H1 (cell line): ENCODE measurements around the gene ING5. TPM values are rescaled to one million over a fixed set of nuclear protein-coding genes. Genes with fewer than 3 reads are reported as not detected.

Experiments used
- CTCF ChIA-PET: fragments of 300-600 bp; sonication (Branson Sonifier 250); formaldehyde crosslinking; loops from one replicate; lab custom pipeline; 2021; ENCODE audit not compliant: partially characterized antibody; lab: Charles Lee
- POLR2A ChIA-PET: fragments of 300-600 bp; sonication (Branson Sonifier 250); formaldehyde crosslinking; loops from one replicate; lab custom pipeline; 2021; ENCODE audit warnings: inconsistent platforms; ENCODE audit not compliant: partially characterized antibody; lab: Charles Lee
- DNase-seq, 2 experiments: peaks; one replicate each; pipeline versions ENCODE4 v3.0.0 to v3.0.0-alpha.2; 2010 to 2022; ENCODE audit warnings: low spot score in 2 of 2, low read depth in 1 of 2, mixed read lengths in 1 of 2
- FAIRE-seq: peaks from 2 replicates; lab custom pipeline; 2011; peaks lifted over from hg19 to GRCh38; lab: Jason Lieb, UNC
- H2AFZ ChIP-seq: 2 replicates; pipeline ENCODE4 v1.8.1; 2012; ENCODE audit warnings: low read length, inconsistent platforms
- H2AK5ac ChIP-seq: 2 replicates; pipeline ENCODE4 v1.6.1; 2013; ENCODE audit warnings: low read depth, low read length
- H2BK120ac ChIP-seq: replicated peaks from 2 replicates; pipeline ENCODE3; 2013; ENCODE audit warnings: low read depth, low read length, inconsistent platforms
- H2BK12ac ChIP-seq: 2 replicates; pipeline ENCODE4 v1.6.1; 2013; ENCODE audit warnings: low read depth, low read length
- H2BK15ac ChIP-seq: 2 replicates; pipeline ENCODE4 v1.6.1; 2013; ENCODE audit warnings: low read length
- H2BK20ac ChIP-seq: 2 replicates; pipeline ENCODE4 v1.6.1; 2013; ENCODE audit warnings: low read length
- H2BK5ac ChIP-seq: 2 replicates; pipeline ENCODE4 v1.6.1; 2013; ENCODE audit warnings: low read depth, low read length
- H3K14ac ChIP-seq: 2 replicates; pipeline ENCODE4 v1.6.1; 2013; ENCODE audit warnings: inconsistent platforms; ENCODE audit not compliant: insufficient read length
- H3K18ac ChIP-seq: 2 replicates; pipeline ENCODE4 v1.6.1; 2013; ENCODE audit warnings: low read length; ENCODE audit errors: extremely low read depth
- H3K23ac ChIP-seq: 2 replicates; pipeline ENCODE4 v1.6.1; 2013; ENCODE audit warnings: inconsistent platforms; ENCODE audit not compliant: insufficient read length
- H3K23me2 ChIP-seq: 2 replicates; pipeline ENCODE4 v1.6.1; 2013; ENCODE audit warnings: low read depth, low read length
- H3K27ac ChIP-seq: 2 replicates; pipeline ENCODE4 v1.6.1; 2011; ENCODE audit warnings: low read depth, low read length, inconsistent platforms
- H3K27me3 ChIP-seq, 4 experiments: replicated peaks in 1 of 4; 1 replicate in 1 of 4; 2 replicates in 3 of 4; pipeline versions ENCODE4 v1.6.1 to v1.8.1; 2011 to 2013; ENCODE audit warnings: low read length in 3 of 4, mild to moderate bottlenecking in 3 of 4, inconsistent platforms in 2 of 4, mixed read lengths in 2 of 4, moderate library complexity in 1 of 4; ENCODE audit not compliant: control insufficient read depth in 3 of 4, insufficient read depth in 3 of 4; ENCODE audit errors: extremely low read depth in 1 of 4
- H3K36me3 ChIP-seq, 4 experiments: 2 replicates each; pipeline versions ENCODE4 v1.6.1 to v1.8.1; 2011 to 2013; ENCODE audit warnings: mild to moderate bottlenecking in 4 of 4, low read length in 3 of 4, moderate library complexity in 2 of 4, control low read depth in 1 of 4, inconsistent platforms in 1 of 4; ENCODE audit not compliant: insufficient read depth in 4 of 4, control insufficient read depth in 2 of 4
- H3K4ac ChIP-seq: replicated peaks from 2 replicates; pipeline ENCODE3; 2013; ENCODE audit warnings: low read length, low read depth, mixed read lengths, inconsistent platforms; ENCODE audit not compliant: insufficient read length
- H3K4me1 ChIP-seq, 4 experiments: replicated peaks in 1 of 4; 1 replicate in 1 of 4; 2 replicates in 3 of 4; pipeline versions ENCODE4 v1.6.1 to v1.8.1; 2011 to 2013; ENCODE audit warnings: low read length in 3 of 4, inconsistent platforms in 2 of 4, mixed read lengths in 1 of 4; ENCODE audit not compliant: insufficient read depth in 4 of 4, control insufficient read depth in 3 of 4
- H3K4me2 ChIP-seq, 2 experiments: 2 replicates each; pipeline versions ENCODE4 v1.6.1 to v1.8.1; 2011 to 2013; ENCODE audit warnings: low read depth in 2 of 2, low read length in 2 of 2, control low read depth in 1 of 2, inconsistent platforms in 1 of 2, mild to moderate bottlenecking in 1 of 2; ENCODE audit not compliant: insufficient read depth in 1 of 2
- H3K4me3 ChIP-seq, 4 experiments: fragments of 200-600, 300-600 bp in 1 of 4; sonication (generic), shearing (Covaris generic), sonication (Bioruptor Twin) in 1 of 4; 2 replicates each; pipeline versions ENCODE4 v1.5.1 to v1.8.1; 2011 to 2016; ENCODE audit warnings: low read length in 4 of 4, low read depth in 3 of 4, control low read depth in 2 of 4, inconsistent platforms in 2 of 4, mild to moderate bottlenecking in 2 of 4, mixed read lengths in 1 of 4, moderate library complexity in 1 of 4; ENCODE audit not compliant: insufficient read depth in 2 of 4; ENCODE audit errors: extremely low read depth in 1 of 4
- H3K56ac ChIP-seq: replicated peaks from 2 replicates; pipeline ENCODE3; 2013; ENCODE audit warnings: low read depth, mild to moderate bottlenecking, mixed read lengths, low read length, inconsistent platforms; ENCODE audit not compliant: insufficient read length
- H3K79me1 ChIP-seq: 2 replicates; pipeline ENCODE4 v1.6.1; 2013; ENCODE audit warnings: low read depth, low read length, control low read depth
- H3K79me2 ChIP-seq, 2 experiments: 2 replicates each; pipeline versions ENCODE4 v1.6.1 to v1.8.1; 2012 to 2013; ENCODE audit warnings: low read length in 2 of 2, mild to moderate bottlenecking in 2 of 2, inconsistent platforms in 1 of 2; ENCODE audit not compliant: insufficient read depth in 2 of 2, control insufficient read depth in 1 of 2
- H3K9ac ChIP-seq, 4 experiments: replicated peaks in 1 of 4; 1 replicate in 1 of 4; 2 replicates in 3 of 4; pipeline versions ENCODE4 v1.6.1 to v1.8.1; 2011 to 2013; ENCODE audit warnings: low read depth in 3 of 4, low read length in 3 of 4, control low read depth in 2 of 4, mild to moderate bottlenecking in 2 of 4, moderate library complexity in 2 of 4, inconsistent platforms in 1 of 4; ENCODE audit errors: extremely low read depth in 1 of 4
- H3K9me3 ChIP-seq, 2 experiments: 2 replicates each; pipeline versions ENCODE4 v1.6.1 to v1.8.1; 2012 to 2013; ENCODE audit warnings: mild to moderate bottlenecking in 2 of 2, moderate library complexity in 2 of 2, control low read depth in 1 of 2, inconsistent platforms in 1 of 2, low read depth in 1 of 2, low read length in 1 of 2, mixed read lengths in 1 of 2; ENCODE audit not compliant: insufficient read depth in 2 of 2
- H4K20me1 ChIP-seq, 2 experiments: replicated peaks in 1 of 2; 2 replicates each; pipeline versions ENCODE3 to v1.8.1; 2011 to 2013; ENCODE audit warnings: inconsistent platforms in 2 of 2, low read length in 2 of 2, mild to moderate bottlenecking in 1 of 2; ENCODE audit not compliant: insufficient read depth in 2 of 2, control insufficient read depth in 1 of 2
- H4K5ac ChIP-seq: 2 replicates; pipeline ENCODE4 v1.6.1; 2013; ENCODE audit warnings: low read length, low read depth, mixed read lengths, inconsistent platforms; ENCODE audit not compliant: insufficient read length
- H4K8ac ChIP-seq: 2 replicates; pipeline ENCODE4 v1.8.0; 2013; ENCODE audit warnings: mild to moderate bottlenecking, moderate library complexity, low read length, inconsistent platforms; ENCODE audit not compliant: insufficient read depth; ENCODE audit errors: extremely low read depth
- H4K91ac ChIP-seq: replicated peaks from 2 replicates; pipeline ENCODE3; 2013; ENCODE audit warnings: low read length, mixed read lengths, inconsistent platforms; ENCODE audit not compliant: insufficient read length
- CEBPB ChIP-seq: IDR thresholded peaks from 2 replicates; pipeline ENCODE4 v1.6.1; 2012; ENCODE audit warnings: low read depth, low read length
- EGR1 ChIP-seq: IDR thresholded peaks from 2 replicates; pipeline ENCODE4 v1.6.1; 2011; ENCODE audit warnings: low read depth, low read length, borderline replicate concordance
- EZH2 ChIP-seq: fragments of 200-600 bp; sonication (generic); IDR thresholded peaks from 2 replicates; pipeline ENCODE4 v1.7.1; 2012; ENCODE audit warnings: low read depth, mild to moderate bottlenecking, moderate library complexity, low read length, inconsistent platforms; ENCODE audit not compliant: severe bottlenecking
- NANOG ChIP-seq: IDR thresholded peaks from 2 replicates; pipeline ENCODE4 v1.6.1; 2011; ENCODE audit warnings: low read length, low read depth, mild to moderate bottlenecking, inconsistent platforms; ENCODE audit not compliant: insufficient read depth, poor library complexity, severe bottlenecking
- RBBP5 ChIP-seq: IDR thresholded peaks from 2 replicates; pipeline ENCODE4 v1.7.1; 2012; ENCODE audit warnings: low read depth, mild to moderate bottlenecking, inconsistent platforms, low read length, moderate library complexity, borderline replicate concordance
- SIX5 ChIP-seq: IDR thresholded peaks from 2 replicates; pipeline ENCODE4 v1.6.1; 2011; ENCODE audit warnings: mild to moderate bottlenecking, low read depth, low read length
- TBP ChIP-seq: IDR thresholded peaks from 2 replicates; pipeline ENCODE4 v1.6.1; 2011; ENCODE audit warnings: low read depth, low read length, improper control_type of control experiment
- TCF12 ChIP-seq: IDR thresholded peaks from 2 replicates; pipeline ENCODE4 v1.6.1; 2011; ENCODE audit warnings: low read depth, mild to moderate bottlenecking, low read length
- WGBS, 2 experiments: shearing (Covaris generic) in 1 of 2; methylation state at CpG; one replicate each; pipeline versions ENCODE4 v1.1.6 to v1.1.7; 2013 to 2015; ENCODE audit warnings: low lambda C conversion rate in 2 of 2, mixed read lengths in 2 of 2, inconsistent platforms in 1 of 2, low coverage in 1 of 2, missing lambda C conversion rate in 1 of 2; ENCODE audit not compliant: insufficient replicate concordance in 2 of 2, insufficient coverage in 1 of 2, insufficient read length in 1 of 2; ENCODE audit errors: extremely low coverage in 1 of 2, missing lambda C conversion rate in 1 of 2; 5-methylcytosine and 5-hydroxymethylcytosine counted together
- polyA plus RNA-seq, 7 experiments: library from polyadenylated mRNA; depleted of rRNA in 3 of 7; stranded (reverse) in 5 of 7; unstranded in 2 of 7; fragments of >200 nt in 5 of 7; fragments of 200-250 nt in 2 of 7; gene quantifications; 1 replicate in 5 of 7; 2 replicates in 1 of 7; 4 replicates in 1 of 7; pipeline versions ENCODE4 v1.2.1 to v1.2.3, GENCODE V29; 2011 to 2013; ENCODE audit warnings: missing spikeins in 2 of 7, mixed read lengths in 2 of 7
- total RNA-seq: library from RNA; stranded (reverse); fragmentation: NEBNext Ultra II Directional; extraction: Animal tissue kit (Norgen Biotek cat#: 25700); gene quantifications from 2 replicates; pipeline ENCODE4 v1.2.1, GENCODE V29; 2021
- TF ChIP-seq, protein P1 (sequence below): IDR thresholded peaks from 2 replicates; pipeline ENCODE4 v1.6.1; 2012; ENCODE audit warnings: low read length, inconsistent platforms

The ING5 gene
- total and polyA plus RNA-seq, 2 of the 8 experiments (the other 6 are each of a cell fraction or from before 2014, with no cell fraction given): 41.5 to 47.4 TPM

- CTCF ChIA-PET: interaction anchor here (0.6 to 1.1 kb wide), 2 partner anchors 12 to 233 kb away, joined by 3 to 5 read pairs; no protein-coding TSS in a partner anchor
- no peak overlapping the region for H3K23ac ChIP-seq
- TF ChIP-seq TBP (no peak), EGR1 (no peak), TCF12 (no peak), NANOG (no peak), CEBPB (no peak), RBBP5 (no peak), SIX5 (no peak), EZH2 (no peak)
- TF ChIP-seq, protein P1, sequence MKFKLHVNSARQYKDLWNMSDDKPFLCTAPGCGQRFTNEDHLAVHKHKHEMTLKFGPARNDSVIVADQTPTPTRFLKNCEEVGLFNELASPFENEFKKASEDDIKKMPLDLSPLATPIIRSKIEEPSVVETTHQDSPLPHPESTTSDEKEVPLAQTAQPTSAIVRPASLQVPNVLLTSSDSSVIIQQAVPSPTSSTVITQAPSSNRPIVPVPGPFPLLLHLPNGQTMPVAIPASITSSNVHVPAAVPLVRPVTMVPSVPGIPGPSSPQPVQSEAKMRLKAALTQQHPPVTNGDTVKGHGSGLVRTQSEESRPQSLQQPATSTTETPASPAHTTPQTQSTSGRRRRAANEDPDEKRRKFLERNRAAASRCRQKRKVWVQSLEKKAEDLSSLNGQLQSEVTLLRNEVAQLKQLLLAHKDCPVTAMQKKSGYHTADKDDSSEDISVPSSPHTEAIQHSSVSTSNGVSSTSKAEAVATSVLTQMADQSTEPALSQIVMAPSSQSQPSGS: no peak
Measured at GRCh38 chr2:241775223-241776177, 73.7 kb downstream of the ING5 start.

More at GRCh38 chr2:241775223-241776177, 73.7 kb downstream of the ING5 start:
- Histone ChIP-seq H3K4ac (no peak overlapping the region), H3K18ac (peak overlapping the region; percentile 48; the same call in 1 of the 2 replicates), H2AFZ (no peak overlapping the region), H3K36me3 (no peaks in the 10 kb centered on the region), H3K79me1 (no peaks in the 10 kb centered on the region), H4K5ac (no peak overlapping the region), H4K20me1 (peaks cover 0 to 2% of the 10 kb centered on the region in 2 experiments), H3K9ac (no peak overlapping the region), H3K23me2 (no peaks in the 10 kb centered on the region), H2BK20ac (no peak overlapping the region), H3K14ac (no peak overlapping the region), H4K91ac (peak overlapping the region; percentile 1), H3K56ac (no peak overlapping the region), H3K79me2 (no peaks in the 10 kb centered on the region), H3K4me3 (no peak overlapping the region), H3K4me1 (peaks cover 0 to 22% (median 12%) of the 10 kb centered on the region in 4 experiments; a peak in 6 of 7 replicates), H4K8ac (peak overlapping the region; percentile 51; the same call in 1 of the 2 replicates), H2AK5ac (no peak overlapping the region), H3K27ac (no peak overlapping the region), H2BK120ac (no peak overlapping the region), H2BK12ac (no peak overlapping the region), H3K9me3 (peaks cover under 1 to 6% of the 10 kb centered on the region in 2 experiments; a peak in 2 of 4 replicates), H3K4me2 (no peak overlapping the region), H2BK5ac (peak overlapping the region; percentile 56; the same call in 1 of the 2 replicates), H3K27me3 (no peaks in the 10 kb centered on the region), H2BK15ac (no peak overlapping the region)
- POLR2A ChIA-PET: interaction anchor here (1.2 to 1.4 kb wide), 2 partner anchors 28 to 34 kb away, joined by 3 to 4 read pairs; partner anchors contain the start of gene NEU4
- 91% methylated on average over 33 of the region's 34 CpGs; no CpG with 5 or more reads in 1 of the 2 experiments for WGBS, 2 experiments
- FAIRE-seq (no peak), DNase-seq (peak in 1 of 2 experiments; percentile 43)
